Astrocyte (in vitro differentiated cells and primary cell): ENCODE measurements around the gene MSLN. TPM values are rescaled to one million over a fixed set of nuclear protein-coding genes. Genes with fewer than 3 reads are reported as not detected.

Experiments used
- DNase-seq: peaks from one replicate; pipeline ENCODE4 v3.0.0-alpha.2; 2010; ENCODE audit warnings: low read depth
- FAIRE-seq: peaks from 2 replicates; lab custom pipeline; 2011; peaks lifted over from hg19 to GRCh38; lab: Jason Lieb, UNC
- H2AFZ ChIP-seq: 2 replicates; pipeline ENCODE4 v1.6.0; 2012; ENCODE audit warnings: low read depth, low read length, inconsistent platforms
- H3K27ac ChIP-seq: 2 replicates; pipeline ENCODE4 v1.5.1; 2011; ENCODE audit warnings: low read depth, low read length, inconsistent platforms
- H3K27me3 ChIP-seq: 2 replicates; pipeline ENCODE4 v1.6.0; 2011; ENCODE audit warnings: low read length, inconsistent platforms; ENCODE audit not compliant: insufficient read depth
- H3K36me3 ChIP-seq: 2 replicates; pipeline ENCODE4 v1.5.1; 2011; ENCODE audit warnings: low read length, inconsistent platforms; ENCODE audit not compliant: insufficient read depth
- H3K4me1 ChIP-seq: 2 replicates; pipeline ENCODE4 v1.5.1; 2011; ENCODE audit warnings: low read length, inconsistent platforms; ENCODE audit not compliant: insufficient read depth
- H3K4me2 ChIP-seq: 2 replicates; pipeline ENCODE4 v1.6.0; 2012; ENCODE audit warnings: low read length, inconsistent platforms
- H3K4me3 ChIP-seq: 2 replicates; pipeline ENCODE4 v1.5.1; 2011; ENCODE audit warnings: low read depth, mild to moderate bottlenecking, low read length, inconsistent platforms; ENCODE audit not compliant: insufficient read depth
- H3K79me2 ChIP-seq: 2 replicates; pipeline ENCODE4 v1.6.0; 2012; ENCODE audit warnings: mild to moderate bottlenecking, low read length, inconsistent platforms; ENCODE audit not compliant: insufficient read depth
- H3K9ac ChIP-seq: 2 replicates; pipeline ENCODE4 v1.6.0; 2012; ENCODE audit warnings: mild to moderate bottlenecking, low read length, inconsistent platforms
- H3K9me3 ChIP-seq: 2 replicates; pipeline ENCODE4 v1.5.1; 2012; ENCODE audit warnings: low read depth, mild to moderate bottlenecking, low read length, inconsistent platforms; ENCODE audit not compliant: insufficient read depth
- H4K20me1 ChIP-seq: 2 replicates; pipeline ENCODE4 v1.6.0; 2012; ENCODE audit warnings: low read length, inconsistent platforms; ENCODE audit not compliant: insufficient read depth
- H3K27ac Mint-ChIP-seq: one replicate; pipeline ENCODE4 v1.8.0; 2021; ENCODE audit warnings: mild to moderate bottlenecking, mixed read lengths; ENCODE audit not compliant: unreplicated experiment
- H3K27me3 Mint-ChIP-seq: one replicate; pipeline ENCODE4 v1.8.0; 2021; ENCODE audit warnings: low read depth, mixed read lengths; ENCODE audit not compliant: unreplicated experiment
- H3K36me3 Mint-ChIP-seq: one replicate; pipeline ENCODE4 v1.8.0; 2021; ENCODE audit warnings: low read depth, mixed read lengths; ENCODE audit not compliant: unreplicated experiment
- H3K4me1 Mint-ChIP-seq: one replicate; pipeline ENCODE4 v1.8.0; 2021; ENCODE audit warnings: low read depth, mixed read lengths; ENCODE audit not compliant: unreplicated experiment
- H3K4me3 Mint-ChIP-seq: one replicate; pipeline ENCODE4 v1.8.0; 2021; ENCODE audit warnings: mild to moderate bottlenecking, moderate library complexity, mixed read lengths; ENCODE audit not compliant: unreplicated experiment
- H3K9me3 Mint-ChIP-seq: one replicate; pipeline ENCODE4 v1.8.0; 2021; ENCODE audit warnings: mild to moderate bottlenecking, mixed read lengths; ENCODE audit not compliant: unreplicated experiment
- CTCF ChIP-seq: IDR thresholded peaks from 2 replicates; pipeline ENCODE4 v1.5.1; 2011; ENCODE audit warnings: low read depth, mild to moderate bottlenecking, inconsistent platforms, low read length, moderate library complexity; ENCODE audit not compliant: insufficient read depth
- EZH2 ChIP-seq: IDR thresholded peaks from 2 replicates; pipeline ENCODE4 v1.6.1; 2012; ENCODE audit warnings: mild to moderate bottlenecking, low read length, inconsistent platforms; ENCODE audit not compliant: insufficient read depth
- total RNA-seq: library from RNA; stranded (reverse); gene quantifications from 2 replicates; pipeline ENCODE4 v1.2.1, GENCODE V29; 2021

The MSLN gene
- total RNA-seq, 1 donor from 2014 or later, result not detected

DNA sequence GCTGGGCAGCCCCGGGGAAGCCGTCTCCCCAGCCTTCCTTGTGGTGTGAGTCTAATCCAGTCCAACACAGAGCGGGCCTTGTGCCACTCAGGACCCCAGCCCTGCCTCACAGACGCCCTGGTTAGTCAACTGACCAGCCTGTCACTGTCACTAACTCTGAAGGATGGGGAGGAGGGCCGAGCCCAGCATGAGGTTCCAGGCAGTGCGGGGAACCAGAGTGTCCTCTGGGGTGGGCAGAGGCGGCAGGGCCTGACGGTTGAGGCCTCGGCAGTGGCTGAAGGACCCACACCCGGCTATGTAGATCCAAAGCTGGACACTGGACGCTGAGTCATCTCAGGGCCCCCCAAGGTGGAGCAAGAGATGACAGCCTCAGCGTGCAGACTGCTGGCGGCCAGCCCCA lies 19.0 kb downstream of the MSLN start:
- H3K9me3 ChIP-seq, result no peaks in the 10 kb centered on the region
- no peak overlapping the region for H2AFZ ChIP-seq
- no peaks in the 10 kb centered on the region for H3K27me3 ChIP-seq
- no peak overlapping the region for H3K4me3 ChIP-seq
- H3K36me3 ChIP-seq, result no peaks in the 10 kb centered on the region
- no peak overlapping the region for H3K4me3 Mint-ChIP-seq
- H3K9me3 Mint-ChIP-seq, result no peaks in the 10 kb centered on the region
- H4K20me1 ChIP-seq, result peaks cover 1% of the 10 kb centered on the region
- H3K27ac ChIP-seq, result no peak overlapping the region
- H3K36me3 Mint-ChIP-seq, result no peaks in the 10 kb centered on the region
- H3K27me3 Mint-ChIP-seq, result peaks cover 9% of the 10 kb centered on the region
- TF ChIP-seq CTCF (no peak), EZH2 (no peak)
- no peak overlapping the region for H3K4me2 ChIP-seq
- no peak overlapping the region for H3K9ac ChIP-seq
- H3K27ac Mint-ChIP-seq, result no peak overlapping the region
- no peak for DNase-seq
- H3K79me2 ChIP-seq, result no peaks in the 10 kb centered on the region
- peaks cover 14% of the 10 kb centered on the region for H3K4me1 ChIP-seq
- peaks cover 4% of the 10 kb centered on the region for H3K4me1 Mint-ChIP-seq
- FAIRE-seq, result no peak

- H3K36me3 Mint-ChIP-seq, result no peaks in the 10 kb centered on the region
- no peak for DNase-seq
- Histone ChIP-seq H4K20me1 (peaks cover 8% of the 10 kb centered on the region), H3K27me3 (no peaks in the 10 kb centered on the region), H3K79me2 (no peaks in the 10 kb centered on the region), H2AFZ (no peak overlapping the region), H3K9me3 (no peaks in the 10 kb centered on the region), H3K4me3 (no peak overlapping the region), H3K36me3 (no peaks in the 10 kb centered on the region), H3K4me1 (peaks cover 14% of the 10 kb centered on the region), H3K4me2 (no peak overlapping the region), H3K9ac (no peak overlapping the region), H3K27ac (no peak overlapping the region)
- H3K27me3 Mint-ChIP-seq, result peaks cover 9% of the 10 kb centered on the region
- H3K27ac Mint-ChIP-seq, result no peak overlapping the region
- no peak overlapping the region for H3K4me3 Mint-ChIP-seq
- no peaks in the 10 kb centered on the region for H3K9me3 Mint-ChIP-seq
- TF ChIP-seq CTCF (no peak), EZH2 (no peak)
- peaks cover 4% of the 10 kb centered on the region for H3K4me1 Mint-ChIP-seq
- FAIRE-seq, result no peak
These were observed 19.8 kb downstream of the MSLN start for GRCh38 chr16:780296-780695.

DNA sequence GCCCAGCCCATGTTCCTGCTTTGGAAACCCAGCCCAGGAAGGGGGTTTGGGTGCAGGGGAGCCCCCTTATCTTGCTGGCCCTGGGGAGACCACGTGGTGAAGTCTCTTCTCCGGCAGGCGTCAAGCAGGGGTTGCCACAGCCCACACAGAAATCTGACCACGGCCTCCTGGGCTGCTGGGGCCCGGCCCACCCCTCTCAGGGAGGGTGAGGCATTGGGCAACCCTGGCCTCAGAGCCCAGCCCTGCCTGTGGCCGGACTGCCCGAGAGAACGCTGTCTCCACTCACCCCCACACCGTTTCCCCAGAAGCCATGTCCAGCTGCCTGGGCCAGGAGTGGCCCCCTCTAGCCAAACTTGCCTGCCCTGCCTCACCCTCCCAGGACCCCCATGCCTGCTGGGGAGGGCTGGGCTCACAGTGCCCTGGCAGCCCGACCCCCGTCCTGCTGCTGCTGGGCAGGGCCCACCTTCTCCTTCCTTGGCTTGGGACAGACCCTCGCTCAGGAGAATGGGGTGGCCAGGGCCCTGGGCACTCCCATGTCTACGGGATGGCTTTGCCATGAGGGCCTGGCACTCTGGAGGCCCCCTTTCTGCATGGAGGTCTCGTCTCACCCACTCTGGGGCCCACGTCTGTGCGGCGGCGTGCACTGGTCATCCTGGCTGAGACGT lies 20.9 kb downstream of the MSLN start:
- H3K4me1 ChIP-seq, result peaks cover 14% of the 10 kb centered on the region

More for the DNA sequence above, 20.9 kb downstream of the MSLN start:
- FAIRE-seq, result no peak
- H2AFZ ChIP-seq, result no peak overlapping the region
- Mint-ChIP-seq H3K27ac (no peak overlapping the region), H3K9me3 (no peaks in the 10 kb centered on the region), H3K4me3 (no peak overlapping the region), H3K36me3 (no peaks in the 10 kb centered on the region), H3K4me1 (peaks cover 4% of the 10 kb centered on the region), H3K27me3 (peaks cover 9% of the 10 kb centered on the region)
- no peaks in the 10 kb centered on the region for H3K36me3 ChIP-seq
- no peak overlapping the region for H3K4me3 ChIP-seq
- DNase-seq, result no peak
- H3K27me3 ChIP-seq, result no peaks in the 10 kb centered on the region
- H4K20me1 ChIP-seq, result peaks cover 19% of the 10 kb centered on the region
- no peak overlapping the region for H3K27ac ChIP-seq
- no peak overlapping the region for H3K4me2 ChIP-seq
- H3K79me2 ChIP-seq, result peaks cover 6% of the 10 kb centered on the region
- H3K9me3 ChIP-seq, result no peaks in the 10 kb centered on the region
- no peak overlapping the region for H3K9ac ChIP-seq
- TF ChIP-seq EZH2 (no peak), CTCF (no peak)
